GM23338 (cell line): Measurements from ENCODE around the gene COL6A3. TPM values are rescaled to one million over a fixed set of nuclear protein-coding genes. Genes with fewer than 3 reads are reported as not detected.

Experiments
- ATAC-seq: fragments of 200-7000 bp; cut with Tn5 transposase; 3 replicates; pipeline ENCODE4 v1.9.1; 2020
- DNase-seq: peaks from one replicate; pipeline ENCODE4 v3.0.0-alpha.2; 2015; ENCODE audit warnings: low spot score
- H2AFZ ChIP-seq: fragments of 200-600 bp; sonication (generic); 2 replicates; pipeline ENCODE4 v1.8.0; 2016; ENCODE audit warnings: antibody characterized with exemption, mild to moderate bottlenecking, moderate library complexity
- H3F3A ChIP-seq: fragments of 200-600 bp; sonication (generic); replicated peaks from 2 replicates; pipeline ENCODE4 v1.8.0; 2017; ENCODE audit warnings: antibody characterized with exemption, mixed run types, low read depth
- H3K27ac ChIP-seq: fragments of 200-600 bp; sonication (generic); 2 replicates; pipeline ENCODE4 v1.6.1; 2016; ENCODE audit warnings: low read depth
- H3K27me3 ChIP-seq: fragments of 200-600 bp; sonication (generic); 2 replicates; pipeline ENCODE4 v1.8.0; 2016; ENCODE audit warnings: mild to moderate bottlenecking, mixed run types, moderate library complexity; ENCODE audit not compliant: insufficient read depth
- H3K36me3 ChIP-seq: fragments of 200-600 bp; sonication (generic); 2 replicates; pipeline ENCODE4 v1.8.0; 2016; ENCODE audit warnings: mild to moderate bottlenecking; ENCODE audit not compliant: insufficient read depth
- H3K4me1 ChIP-seq: fragments of 200-600 bp; sonication (generic); 2 replicates; pipeline ENCODE4 v1.8.0; 2016; ENCODE audit warnings: mild to moderate bottlenecking, moderate library complexity; ENCODE audit not compliant: insufficient read depth
- H3K4me2 ChIP-seq: fragments of 200-600 bp; sonication (generic); 2 replicates; pipeline ENCODE4 v1.7.1; 2017; ENCODE audit warnings: mixed run types
- H3K4me3 ChIP-seq: fragments of 200-600 bp; sonication (generic); 2 replicates; pipeline ENCODE4 v1.6.1; 2016; ENCODE audit warnings: mixed run types
- H3K79me2 ChIP-seq: fragments of 200-600 bp; sonication (generic); replicated peaks from 2 replicates; pipeline ENCODE4 v1.8.0; 2017; ENCODE audit warnings: mild to moderate bottlenecking; ENCODE audit not compliant: insufficient read depth
- H3K9me2 ChIP-seq: fragments of 200-600 bp; sonication (generic); 2 replicates; pipeline ENCODE4 v1.8.0; 2017; ENCODE audit not compliant: insufficient read depth
- H4K20me1 ChIP-seq: fragments of 200-600 bp; sonication (generic); replicated peaks from 2 replicates; pipeline ENCODE4 v1.8.0; 2017; ENCODE audit warnings: mild to moderate bottlenecking; ENCODE audit not compliant: insufficient read depth
- H3K27ac Mint-ChIP-seq: 2 replicates; pipeline ENCODE4 v1.8.0; 2020; ENCODE audit warnings: inconsistent platforms, mild to moderate bottlenecking, moderate library complexity, mixed read lengths
- H3K27me3 Mint-ChIP-seq: 3 replicates; pipeline ENCODE4 v1.8.0; 2022; ENCODE audit warnings: low read depth, mild to moderate bottlenecking, moderate library complexity, mixed read lengths, inconsistent platforms; ENCODE audit not compliant: insufficient read depth, poor library complexity
- H3K36me3 Mint-ChIP-seq: 3 replicates; pipeline ENCODE4 v1.8.0; 2021; ENCODE audit warnings: low read depth, mild to moderate bottlenecking, inconsistent platforms, moderate library complexity, mixed read lengths
- H3K4me1 Mint-ChIP-seq: 3 replicates; pipeline ENCODE4 v1.8.0; 2020; ENCODE audit warnings: mild to moderate bottlenecking, inconsistent platforms, mixed read lengths
- H3K4me3 Mint-ChIP-seq: 3 replicates; pipeline ENCODE4 v1.8.0; 2021; ENCODE audit warnings: moderate library complexity, mild to moderate bottlenecking, inconsistent platforms, mixed read lengths
- H3K9me3 Mint-ChIP-seq: 3 replicates; pipeline ENCODE4 v1.8.0; 2020; ENCODE audit warnings: moderate library complexity, mild to moderate bottlenecking, inconsistent platforms, mixed read lengths
- CTCF ChIP-seq, 2 experiments: fragments of 200-600 bp in 1 of 2; sonication (generic) in 1 of 2; conservative IDR thresholded peaks; 2 replicates each; pipeline versions ENCODE4 v1.5.1 to v1.6.1; 2016 to 2017; ENCODE audit warnings: antibody characterized with exemption in 2 of 2, low read depth in 2 of 2, mild to moderate bottlenecking in 2 of 2, moderate library complexity in 1 of 2
- EZH2phosphoT487 ChIP-seq: fragments of 200-600 bp; sonication (generic); IDR thresholded peaks from one replicate; pipeline ENCODE4 v1.8.1; 2018; ENCODE audit warnings: antibody characterized with exemption; ENCODE audit not compliant: unreplicated experiment
- NANOG ChIP-seq: IDR thresholded peaks from 2 replicates; pipeline ENCODE4 v1.6.1; 2016; ENCODE audit warnings: antibody characterized with exemption, borderline replicate concordance
- POLR2AphosphoS5 ChIP-seq: IDR thresholded peaks from 2 replicates; pipeline ENCODE4 v1.6.1; 2016; ENCODE audit warnings: antibody characterized with exemption, low read depth
- ZNF331 ChIP-seq: fragments of 250-450 bp; sonication (Bioruptor Pico); IDR thresholded peaks from 2 replicates; pipeline ENCODE4 v1.5.0; 2020; ENCODE audit warnings: low read depth, mild to moderate bottlenecking, moderate library complexity
- ZNF462 ChIP-seq: fragments of 250-450 bp; sonication (Bioruptor Pico); IDR thresholded peaks from 2 replicates; pipeline ENCODE4 v1.5.0; 2020; ENCODE audit warnings: mild to moderate bottlenecking, moderate library complexity
- polyA plus RNA-seq: library from polyadenylated mRNA; unstranded; fragments of >200 nt; fragmentation: Nextera tagmentation; extraction: Ambion mirVana; gene quantifications from 2 replicates; pipeline ENCODE4 v1.2.1, GENCODE V29; 2016
- total RNA-seq: library from RNA; depleted of rRNA; stranded (reverse); fragments of >200 nt; shearing (Covaris generic); gene quantifications from 2 replicates; pipeline ENCODE4 v1.2.3, GENCODE V29; 2014

Gene COL6A3
- total and polyA plus RNA-seq, 2 experiments from 2014 or later = 1.2 to 7.3 TPM

- no peak overlapping the region for H3K4me2 ChIP-seq
- H3F3A ChIP-seq = no peaks in the 10 kb centered on the region
- peaks cover 16% of the 10 kb centered on the region for H3K4me1 Mint-ChIP-seq
- H3K9me3 Mint-ChIP-seq = peaks cover 16% of the 10 kb centered on the region
- H3K4me1 ChIP-seq = peaks cover 8% of the 10 kb centered on the region
- H3K36me3 ChIP-seq = no peaks in the 10 kb centered on the region
- H3K79me2 ChIP-seq = no peaks in the 10 kb centered on the region
- H4K20me1 ChIP-seq = no peaks in the 10 kb centered on the region
- no peak for TF ChIP-seq CTCF (conservative IDR thresholded peaks at IDR 0.05; ENCODE audit: low read depth in 2 of 2)
- no peak for TF ChIP-seq NANOG
- no peak for TF ChIP-seq ZNF462 (CRISPR knock-in tag)
- no peak for TF ChIP-seq POLR2AphosphoS5
- TF ChIP-seq ZNF331 (CRISPR knock-in tag) = no peak
- no peak for TF ChIP-seq EZH2phosphoT487
- no peak overlapping the region for H3K4me3 Mint-ChIP-seq
- H3K27ac Mint-ChIP-seq = no peak overlapping the region
- ATAC-seq (no peak), DNase-seq (no peak)
- H3K9me2 ChIP-seq = no peaks in the 10 kb centered on the region
- H3K27me3 ChIP-seq = no peaks in the 10 kb centered on the region
- H3K4me3 ChIP-seq = no peak overlapping the region
- no peak overlapping the region for H2AFZ ChIP-seq
- H3K27me3 Mint-ChIP-seq = peaks cover 4% of the 10 kb centered on the region
- H3K27ac ChIP-seq = no peak overlapping the region
- peaks cover 10% of the 10 kb centered on the region for H3K36me3 Mint-ChIP-seq
These were observed 115.5 kb downstream of the COL6A3 start for GRCh38 chr2:237298151-237299118.
